H1 (cell line): ENCODE measurements around the gene ZNF92. TPM values are rescaled to one million over a fixed set of nuclear protein-coding genes. Genes with fewer than 3 reads are reported as not detected.

Source experiments
- CTCF ChIA-PET: fragments of 300-600 bp; sonication (Branson Sonifier 250); formaldehyde crosslinking; loops from one replicate; lab custom pipeline; 2021; ENCODE audit not compliant: partially characterized antibody; lab: Charles Lee
- POLR2A ChIA-PET: fragments of 300-600 bp; sonication (Branson Sonifier 250); formaldehyde crosslinking; loops from one replicate; lab custom pipeline; 2021; ENCODE audit warnings: inconsistent platforms; ENCODE audit not compliant: partially characterized antibody; lab: Charles Lee
- DNase-seq, 2 experiments: peaks; one replicate each; pipeline versions ENCODE4 v3.0.0 to v3.0.0-alpha.2; 2010 to 2022; ENCODE audit warnings: low spot score in 2 of 2, low read depth in 1 of 2, mixed read lengths in 1 of 2
- FAIRE-seq: peaks from 2 replicates; lab custom pipeline; 2011; peaks lifted over from hg19 to GRCh38; lab: Jason Lieb, UNC
- H2AFZ ChIP-seq: 2 replicates; pipeline ENCODE4 v1.8.1; 2012; ENCODE audit warnings: low read length, inconsistent platforms
- H2AK5ac ChIP-seq: 2 replicates; pipeline ENCODE4 v1.6.1; 2013; ENCODE audit warnings: low read depth, low read length
- H2BK120ac ChIP-seq: replicated peaks from 2 replicates; pipeline ENCODE3; 2013; ENCODE audit warnings: low read depth, low read length, inconsistent platforms
- H2BK12ac ChIP-seq: 2 replicates; pipeline ENCODE4 v1.6.1; 2013; ENCODE audit warnings: low read depth, low read length
- H2BK15ac ChIP-seq: 2 replicates; pipeline ENCODE4 v1.6.1; 2013; ENCODE audit warnings: low read length
- H2BK20ac ChIP-seq: 2 replicates; pipeline ENCODE4 v1.6.1; 2013; ENCODE audit warnings: low read length
- H2BK5ac ChIP-seq: 2 replicates; pipeline ENCODE4 v1.6.1; 2013; ENCODE audit warnings: low read depth, low read length
- H3K14ac ChIP-seq: 2 replicates; pipeline ENCODE4 v1.6.1; 2013; ENCODE audit warnings: inconsistent platforms; ENCODE audit not compliant: insufficient read length
- H3K18ac ChIP-seq: 2 replicates; pipeline ENCODE4 v1.6.1; 2013; ENCODE audit warnings: low read length; ENCODE audit errors: extremely low read depth
- H3K23ac ChIP-seq: 2 replicates; pipeline ENCODE4 v1.6.1; 2013; ENCODE audit warnings: inconsistent platforms; ENCODE audit not compliant: insufficient read length
- H3K23me2 ChIP-seq: 2 replicates; pipeline ENCODE4 v1.6.1; 2013; ENCODE audit warnings: low read depth, low read length
- H3K27ac ChIP-seq: 2 replicates; pipeline ENCODE4 v1.6.1; 2011; ENCODE audit warnings: low read depth, low read length, inconsistent platforms
- H3K27me3 ChIP-seq, 4 experiments: replicated peaks in 1 of 4; 1 replicate in 1 of 4; 2 replicates in 3 of 4; pipeline versions ENCODE4 v1.6.1 to v1.8.1; 2011 to 2013; ENCODE audit warnings: low read length in 3 of 4, mild to moderate bottlenecking in 3 of 4, inconsistent platforms in 2 of 4, mixed read lengths in 2 of 4, moderate library complexity in 1 of 4; ENCODE audit not compliant: control insufficient read depth in 3 of 4, insufficient read depth in 3 of 4; ENCODE audit errors: extremely low read depth in 1 of 4
- H3K36me3 ChIP-seq, 4 experiments: 2 replicates each; pipeline versions ENCODE4 v1.6.1 to v1.8.1; 2011 to 2013; ENCODE audit warnings: mild to moderate bottlenecking in 4 of 4, low read length in 3 of 4, moderate library complexity in 2 of 4, control low read depth in 1 of 4, inconsistent platforms in 1 of 4; ENCODE audit not compliant: insufficient read depth in 4 of 4, control insufficient read depth in 2 of 4
- H3K4ac ChIP-seq: replicated peaks from 2 replicates; pipeline ENCODE3; 2013; ENCODE audit warnings: low read length, low read depth, mixed read lengths, inconsistent platforms; ENCODE audit not compliant: insufficient read length
- H3K4me1 ChIP-seq, 4 experiments: replicated peaks in 1 of 4; 1 replicate in 1 of 4; 2 replicates in 3 of 4; pipeline versions ENCODE4 v1.6.1 to v1.8.1; 2011 to 2013; ENCODE audit warnings: low read length in 3 of 4, inconsistent platforms in 2 of 4, mixed read lengths in 1 of 4; ENCODE audit not compliant: insufficient read depth in 4 of 4, control insufficient read depth in 3 of 4
- H3K4me2 ChIP-seq, 2 experiments: 2 replicates each; pipeline versions ENCODE4 v1.6.1 to v1.8.1; 2011 to 2013; ENCODE audit warnings: low read depth in 2 of 2, low read length in 2 of 2, control low read depth in 1 of 2, inconsistent platforms in 1 of 2, mild to moderate bottlenecking in 1 of 2; ENCODE audit not compliant: insufficient read depth in 1 of 2
- H3K4me3 ChIP-seq, 4 experiments: fragments of 200-600, 300-600 bp in 1 of 4; sonication (generic), shearing (Covaris generic), sonication (Bioruptor Twin) in 1 of 4; 2 replicates each; pipeline versions ENCODE4 v1.5.1 to v1.8.1; 2011 to 2016; ENCODE audit warnings: low read length in 4 of 4, low read depth in 3 of 4, control low read depth in 2 of 4, inconsistent platforms in 2 of 4, mild to moderate bottlenecking in 2 of 4, mixed read lengths in 1 of 4, moderate library complexity in 1 of 4; ENCODE audit not compliant: insufficient read depth in 2 of 4; ENCODE audit errors: extremely low read depth in 1 of 4
- H3K56ac ChIP-seq: replicated peaks from 2 replicates; pipeline ENCODE3; 2013; ENCODE audit warnings: low read depth, mild to moderate bottlenecking, mixed read lengths, low read length, inconsistent platforms; ENCODE audit not compliant: insufficient read length
- H3K79me1 ChIP-seq: 2 replicates; pipeline ENCODE4 v1.6.1; 2013; ENCODE audit warnings: low read depth, low read length, control low read depth
- H3K79me2 ChIP-seq, 2 experiments: 2 replicates each; pipeline versions ENCODE4 v1.6.1 to v1.8.1; 2012 to 2013; ENCODE audit warnings: low read length in 2 of 2, mild to moderate bottlenecking in 2 of 2, inconsistent platforms in 1 of 2; ENCODE audit not compliant: insufficient read depth in 2 of 2, control insufficient read depth in 1 of 2
- H3K9ac ChIP-seq, 4 experiments: replicated peaks in 1 of 4; 1 replicate in 1 of 4; 2 replicates in 3 of 4; pipeline versions ENCODE4 v1.6.1 to v1.8.1; 2011 to 2013; ENCODE audit warnings: low read depth in 3 of 4, low read length in 3 of 4, control low read depth in 2 of 4, mild to moderate bottlenecking in 2 of 4, moderate library complexity in 2 of 4, inconsistent platforms in 1 of 4; ENCODE audit errors: extremely low read depth in 1 of 4
- H3K9me3 ChIP-seq, 2 experiments: 2 replicates each; pipeline versions ENCODE4 v1.6.1 to v1.8.1; 2012 to 2013; ENCODE audit warnings: mild to moderate bottlenecking in 2 of 2, moderate library complexity in 2 of 2, control low read depth in 1 of 2, inconsistent platforms in 1 of 2, low read depth in 1 of 2, low read length in 1 of 2, mixed read lengths in 1 of 2; ENCODE audit not compliant: insufficient read depth in 2 of 2
- H4K20me1 ChIP-seq, 2 experiments: replicated peaks in 1 of 2; 2 replicates each; pipeline versions ENCODE3 to v1.8.1; 2011 to 2013; ENCODE audit warnings: inconsistent platforms in 2 of 2, low read length in 2 of 2, mild to moderate bottlenecking in 1 of 2; ENCODE audit not compliant: insufficient read depth in 2 of 2, control insufficient read depth in 1 of 2
- H4K5ac ChIP-seq: 2 replicates; pipeline ENCODE4 v1.6.1; 2013; ENCODE audit warnings: low read length, low read depth, mixed read lengths, inconsistent platforms; ENCODE audit not compliant: insufficient read length
- H4K8ac ChIP-seq: 2 replicates; pipeline ENCODE4 v1.8.0; 2013; ENCODE audit warnings: mild to moderate bottlenecking, moderate library complexity, low read length, inconsistent platforms; ENCODE audit not compliant: insufficient read depth; ENCODE audit errors: extremely low read depth
- H4K91ac ChIP-seq: replicated peaks from 2 replicates; pipeline ENCODE3; 2013; ENCODE audit warnings: low read length, mixed read lengths, inconsistent platforms; ENCODE audit not compliant: insufficient read length
- CBX8 ChIP-seq: fragments of 300-800, 300-1000 bp; sonication (generic); IDR thresholded peaks from 2 replicates; pipeline ENCODE4 v1.7.1; 2016; ENCODE audit warnings: low read depth, low read length, borderline replicate concordance
- FOSL1 ChIP-seq: IDR thresholded peaks from 2 replicates; pipeline ENCODE4 v1.6.1; 2011; ENCODE audit warnings: mild to moderate bottlenecking, low read depth, low read length, moderate library complexity; ENCODE audit not compliant: insufficient read depth
- KDM5A ChIP-seq: fragments of 200-600 bp; IDR thresholded peaks from 2 replicates; pipeline ENCODE4 v1.7.1; 2012; ENCODE audit warnings: mild to moderate bottlenecking, low read length, inconsistent platforms, mixed read lengths
- PHF8 ChIP-seq: fragments of 200-600 bp; sonication (generic); conservative IDR thresholded peaks from 2 replicates; pipeline ENCODE4 v1.7.1; 2012; ENCODE audit warnings: low read depth, mild to moderate bottlenecking, inconsistent platforms, low read length, moderate library complexity
- RBBP5 ChIP-seq: IDR thresholded peaks from 2 replicates; pipeline ENCODE4 v1.7.1; 2012; ENCODE audit warnings: low read depth, mild to moderate bottlenecking, inconsistent platforms, low read length, moderate library complexity, borderline replicate concordance
- RNF2 ChIP-seq: fragments of 200-900, 300-1000 bp; sonication (generic); IDR thresholded peaks from 2 replicates; pipeline ENCODE4 v1.7.1; 2016; ENCODE audit warnings: borderline replicate concordance, low read depth, mild to moderate bottlenecking, antibody characterized with exemption, low read length; ENCODE audit not compliant: poor library complexity, severe bottlenecking; ENCODE audit errors: missing control alignments
- SP1 ChIP-seq: IDR thresholded peaks from 2 replicates; pipeline ENCODE4 v1.6.1; 2011; ENCODE audit warnings: low read depth, low read length
- SP2 ChIP-seq: IDR thresholded peaks from 2 replicates; pipeline ENCODE4 v1.6.1; 2012; ENCODE audit warnings: mild to moderate bottlenecking, low read length, inconsistent platforms
- SUZ12 ChIP-seq: fragments of 200-600 bp; sonication (generic); IDR thresholded peaks from 2 replicates; pipeline ENCODE4 v1.6.1; 2012; ENCODE audit warnings: mild to moderate bottlenecking, inconsistent platforms, low read length, moderate library complexity, mixed read lengths
- TAF1 ChIP-seq: IDR thresholded peaks from 2 replicates; pipeline ENCODE4 v1.6.1; 2011; ENCODE audit warnings: mild to moderate bottlenecking, low read depth, low read length
- TAF7 ChIP-seq: optimal IDR thresholded peaks from 2 replicates; pipeline ENCODE3; 2011; ENCODE audit warnings: low read depth, mild to moderate bottlenecking, inconsistent platforms, low read length, moderate library complexity, borderline replicate concordance
- TBP ChIP-seq: IDR thresholded peaks from 2 replicates; pipeline ENCODE4 v1.6.1; 2011; ENCODE audit warnings: low read depth, low read length, improper control_type of control experiment
- ZNF274 ChIP-seq: IDR thresholded peaks from 2 replicates; pipeline ENCODE4 v1.7.0; 2012; ENCODE audit warnings: low read length, borderline replicate concordance; ENCODE audit errors: extremely low read depth
- polyA plus RNA-seq, 7 experiments: library from polyadenylated mRNA; depleted of rRNA in 3 of 7; stranded (reverse) in 5 of 7; unstranded in 2 of 7; fragments of >200 nt in 5 of 7; fragments of 200-250 nt in 2 of 7; gene quantifications; 1 replicate in 5 of 7; 2 replicates in 1 of 7; 4 replicates in 1 of 7; pipeline versions ENCODE4 v1.2.1 to v1.2.3, GENCODE V29; 2011 to 2013; ENCODE audit warnings: missing spikeins in 2 of 7, mixed read lengths in 2 of 7
- total RNA-seq: library from RNA; stranded (reverse); fragmentation: NEBNext Ultra II Directional; extraction: Animal tissue kit (Norgen Biotek cat#: 25700); gene quantifications from 2 replicates; pipeline ENCODE4 v1.2.1, GENCODE V29; 2021
- TF ChIP-seq, protein P1 (sequence below): IDR thresholded peaks from 2 replicates; pipeline ENCODE4 v1.6.1; 2012; ENCODE audit warnings: low read length, inconsistent platforms

ZNF92 gene
- total and polyA plus RNA-seq, 2 of the 8 experiments (the other 6 are each of a cell fraction or from before 2014, with no cell fraction given) = 2.8 to 39.8 TPM

DNA sequence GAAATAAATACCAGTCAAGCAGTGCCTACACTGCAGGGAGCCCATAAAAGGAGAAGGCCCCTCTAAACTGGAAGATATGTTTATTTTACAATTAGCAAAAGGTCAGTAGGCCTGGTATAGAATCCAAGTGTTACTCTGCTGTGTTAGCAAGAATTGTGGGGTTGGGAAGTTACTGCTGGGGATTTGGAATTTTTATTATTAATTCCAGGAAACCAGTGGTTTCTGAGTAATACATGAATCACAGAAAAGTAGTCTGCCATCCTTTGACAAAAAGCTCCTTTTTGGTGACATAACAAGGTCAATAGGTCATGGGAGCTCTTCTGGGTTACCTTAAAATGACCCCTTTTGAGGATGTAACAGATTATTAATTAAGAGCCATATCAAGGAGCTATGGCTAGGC is 67.4 kb downstream of the ZNF92 start:
- Histone ChIP-seq H4K8ac (no peak overlapping the region), H3K79me2 (no peaks in the 10 kb centered on the region), H2AFZ (no peak overlapping the region), H3K4ac (no peak overlapping the region), H2BK5ac (no peak overlapping the region), H2BK15ac (no peak overlapping the region), H3K4me3 (no peak overlapping the region), H3K9me3 (peaks cover 15 to 16% of the 10 kb centered on the region in 2 experiments), H4K20me1 (no peaks in the 10 kb centered on the region), H2BK12ac (no peak overlapping the region), H2BK20ac (no peak overlapping the region), H3K79me1 (no peaks in the 10 kb centered on the region), H3K23ac (no peak overlapping the region), H3K27ac (no peak overlapping the region), H3K4me2 (no peak overlapping the region), H3K23me2 (no peaks in the 10 kb centered on the region), H3K4me1 (no peaks in the 10 kb centered on the region), H3K9ac (no peak overlapping the region), H2BK120ac (no peak overlapping the region), H2AK5ac (no peak overlapping the region), H3K27me3 (no peaks in the 10 kb centered on the region), H4K91ac (no peak overlapping the region), H3K36me3 (no peaks in the 10 kb centered on the region), H3K18ac (no peak overlapping the region), H4K5ac (no peak overlapping the region), H3K56ac (no peak overlapping the region), H3K14ac (no peak overlapping the region)
- no peak for FAIRE-seq
- ChIA-PET CTCF (interaction anchor here (0.5 kb wide), 1 partner anchor 423 kb away, joined by 3 read pairs; no protein-coding TSS in a partner anchor), POLR2A (no interaction called here)
- DNase-seq = no peak
- TF ChIP-seq ZNF274 (no peak), TBP (no peak), CBX8 (no peak), TAF1 (no peak), TAF7 (no peak), FOSL1 (no peak), RBBP5 (no peak), PHF8 (no peak), SP2 (no peak), RNF2 (no peak), SP1 (no peak), SUZ12 (no peak), KDM5A (no peak)
- TF ChIP-seq, protein P1, sequence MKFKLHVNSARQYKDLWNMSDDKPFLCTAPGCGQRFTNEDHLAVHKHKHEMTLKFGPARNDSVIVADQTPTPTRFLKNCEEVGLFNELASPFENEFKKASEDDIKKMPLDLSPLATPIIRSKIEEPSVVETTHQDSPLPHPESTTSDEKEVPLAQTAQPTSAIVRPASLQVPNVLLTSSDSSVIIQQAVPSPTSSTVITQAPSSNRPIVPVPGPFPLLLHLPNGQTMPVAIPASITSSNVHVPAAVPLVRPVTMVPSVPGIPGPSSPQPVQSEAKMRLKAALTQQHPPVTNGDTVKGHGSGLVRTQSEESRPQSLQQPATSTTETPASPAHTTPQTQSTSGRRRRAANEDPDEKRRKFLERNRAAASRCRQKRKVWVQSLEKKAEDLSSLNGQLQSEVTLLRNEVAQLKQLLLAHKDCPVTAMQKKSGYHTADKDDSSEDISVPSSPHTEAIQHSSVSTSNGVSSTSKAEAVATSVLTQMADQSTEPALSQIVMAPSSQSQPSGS = no peak
